CD4-positive, CD25-positive, alpha-beta regulatory T cell (primary cell): ENCODE measurements around the gene KANK2. TPM values are rescaled to one million over a fixed set of nuclear protein-coding genes. Genes with fewer than 3 reads are reported as not detected.
"Not testable (repeated sequence)": the region's sequence is repeated elsewhere in the genome, so short reads cannot be mapped to it uniquely, and the experiment has no call there.

ENCODE experiments used
- ATAC-seq, 2 donors: fragments of 150-1000 bp; cut with Tn5 transposase; one replicate each; pipeline ENCODE4 v1.10.0; 2021; ENCODE audit warnings: low read depth in 2 of 2, moderate number of reproducible peaks in 2 of 2, moderate library complexity in 1 of 2
- DNase-seq, 3 donors: peaks; one replicate each; pipeline versions ENCODE4 v3.0.0 to v3.0.0-alpha.2; 2012 to 2022; ENCODE audit warnings: mixed read lengths in 1 of 3
- H3K27ac ChIP-seq: one replicate; pipeline ENCODE4 v1.7.0; 2013; ENCODE audit warnings: mild to moderate bottlenecking, low read length; ENCODE audit not compliant: insufficient read depth, poor library complexity, severe bottlenecking
- H3K27me3 ChIP-seq: one replicate; pipeline ENCODE4 v1.7.0; 2013; ENCODE audit warnings: low read length; ENCODE audit not compliant: control insufficient read depth, insufficient read depth
- H3K36me3 ChIP-seq: one replicate; pipeline ENCODE4 v1.7.0; 2013; ENCODE audit warnings: mild to moderate bottlenecking, low read length, moderate library complexity; ENCODE audit not compliant: control insufficient read depth, insufficient read depth
- H3K4me1 ChIP-seq: 2 replicates; pipeline ENCODE4 v1.7.0; 2013; ENCODE audit warnings: mild to moderate bottlenecking, low read length; ENCODE audit not compliant: insufficient read depth, control insufficient read depth, poor library complexity, severe bottlenecking
- H3K4me3 ChIP-seq: one replicate; pipeline ENCODE4 v1.7.0; 2013; ENCODE audit warnings: low read depth, mild to moderate bottlenecking, low read length, moderate library complexity
- H3K9me3 ChIP-seq, 2 experiments: 1 replicate in 1 of 2; 2 replicates in 1 of 2; pipeline ENCODE4 v1.7.0; 2013; ENCODE audit warnings: low read length in 2 of 2, mild to moderate bottlenecking in 1 of 2, moderate library complexity in 1 of 2; ENCODE audit not compliant: control insufficient read depth in 2 of 2
- H3K27ac Mint-ChIP-seq, 3 donors: one replicate each; pipeline ENCODE4 v1.8.0; 2020 to 2022; ENCODE audit warnings: mild to moderate bottlenecking in 3 of 3, mixed read lengths in 3 of 3, moderate library complexity in 2 of 3
- H3K27me3 Mint-ChIP-seq: one replicate; pipeline ENCODE4 v1.8.0; 2022; ENCODE audit warnings: mild to moderate bottlenecking, mixed read lengths
- H3K36me3 Mint-ChIP-seq: one replicate; pipeline ENCODE4 v1.8.0; 2020; ENCODE audit warnings: mixed read lengths
- H3K4me1 Mint-ChIP-seq, 4 donors: one replicate each; pipeline ENCODE4 v1.8.0; 2020 to 2022; ENCODE audit warnings: mixed read lengths in 4 of 4, mild to moderate bottlenecking in 1 of 4
- H3K4me3 Mint-ChIP-seq, 4 donors: one replicate each; pipeline ENCODE4 v1.8.0; 2020 to 2022; ENCODE audit warnings: mild to moderate bottlenecking in 4 of 4, mixed read lengths in 4 of 4, moderate library complexity in 3 of 4
- H3K9me3 Mint-ChIP-seq, 7 donors: one replicate each; pipeline ENCODE4 v1.8.0; 2020 to 2022; ENCODE audit warnings: mixed read lengths in 7 of 7, mild to moderate bottlenecking in 3 of 7, moderate library complexity in 2 of 7
- polyA plus RNA-seq, 4 donors: library from polyadenylated mRNA; unstranded; fragments of 300-500 nt; fragmentation: Illumina TruSeq; gene quantifications; one replicate each; pipeline ENCODE4 v1.2.3, GENCODE V29; 2021
- total RNA-seq: library from RNA; stranded (reverse); gene quantifications from one replicate; pipeline ENCODE4 v1.2.3, GENCODE V29; 2022

KANK2 gene
- total and polyA plus RNA-seq, 5 donors from 2014 or later, result 0.16 to 0.74 (median 0.40) TPM; not detected in 1

DNA sequence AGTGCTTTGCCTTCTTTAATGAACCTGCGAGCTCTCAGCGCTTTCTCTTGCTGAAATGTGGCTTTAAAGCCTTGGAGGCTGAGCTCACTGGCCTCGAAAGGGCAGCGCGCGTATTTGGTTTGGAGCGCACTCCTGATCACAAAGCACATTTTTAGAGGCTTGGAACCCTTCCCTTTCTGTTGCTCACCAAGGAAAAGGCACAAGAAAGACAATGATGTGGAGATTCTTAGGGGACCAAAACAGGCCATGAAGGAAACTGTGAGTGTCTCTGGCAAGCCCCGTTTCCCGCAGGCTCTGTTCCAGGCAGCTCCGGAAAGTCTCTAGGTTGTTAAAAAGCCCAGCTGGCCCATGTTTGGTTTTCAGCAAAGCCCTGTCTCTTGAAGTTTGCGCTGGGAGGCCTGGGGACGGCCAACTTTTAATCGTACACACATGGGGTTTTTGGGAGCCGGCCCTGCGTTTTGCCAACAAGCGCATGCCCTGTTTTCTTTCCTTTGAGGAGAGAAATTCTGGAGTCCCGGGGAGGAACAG lies 32.4 kb downstream of the KANK2 start:
- Histone ChIP-seq H3K9me3 (no peaks in the 10 kb centered on the region), H3K27ac (no peak overlapping the region), H3K36me3 (no peaks in the 10 kb centered on the region), H3K27me3 (no peaks in the 10 kb centered on the region), H3K4me1 (no peaks in the 10 kb centered on the region), H3K4me3 (no peak overlapping the region)
- H3K36me3 Mint-ChIP-seq, result no peaks in the 10 kb centered on the region
- peaks cover 8% of the 10 kb centered on the region for H3K27me3 Mint-ChIP-seq
- H3K4me3 Mint-ChIP-seq, result peak overlapping the region in 1 of 4 donors; percentile 10
- H3K9me3 Mint-ChIP-seq, result peaks cover 0 to 2% (median 0%) of the 10 kb centered on the region in 7 donors
- ATAC-seq (no peak), DNase-seq (no peak)
- no peaks in the 10 kb centered on the region for H3K4me1 Mint-ChIP-seq
- H3K27ac Mint-ChIP-seq, result no peak overlapping the region

DNA sequence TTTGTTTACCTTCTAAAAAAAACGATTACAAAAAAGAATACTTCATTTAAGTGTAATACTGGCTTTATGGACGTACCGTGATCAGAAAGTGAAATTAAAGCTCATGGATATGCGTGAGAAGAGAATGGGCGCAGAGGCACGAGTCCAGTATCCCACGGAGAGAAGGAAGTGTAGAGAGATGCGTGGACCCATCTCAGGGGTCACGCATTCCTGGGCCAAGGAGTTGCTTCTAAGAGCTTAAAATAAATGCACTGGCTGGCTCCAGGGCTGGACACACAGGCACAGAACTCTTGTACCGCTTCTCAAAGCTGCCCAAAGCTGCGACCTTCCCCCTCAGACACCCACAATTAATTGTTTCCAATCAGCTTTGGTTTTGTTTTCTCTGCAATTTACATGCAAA lies 33.0 kb downstream of the KANK2 start:
- no peak for ATAC-seq
- H3K4me1 Mint-ChIP-seq, result no peaks in the 10 kb centered on the region
- no peak overlapping the region for H3K27ac ChIP-seq
- H3K36me3 ChIP-seq, result no peaks in the 10 kb centered on the region
- H3K4me1 ChIP-seq, result no peaks in the 10 kb centered on the region
- H3K4me3 Mint-ChIP-seq, result no peak overlapping the region
- H3K27ac Mint-ChIP-seq, result peak overlapping the region in 1 of 3 donors; percentile 38
- no peaks in the 10 kb centered on the region for H3K9me3 ChIP-seq
- H3K36me3 Mint-ChIP-seq, result no peaks in the 10 kb centered on the region
- peaks cover 0 to 2% (median 0%) of the 10 kb centered on the region in 7 donors for H3K9me3 Mint-ChIP-seq
- DNase-seq, result no peak
- peaks cover 6% of the 10 kb centered on the region for H3K27me3 Mint-ChIP-seq
- H3K27me3 ChIP-seq, result no peaks in the 10 kb centered on the region
- no peak overlapping the region for H3K4me3 ChIP-seq

DNA sequence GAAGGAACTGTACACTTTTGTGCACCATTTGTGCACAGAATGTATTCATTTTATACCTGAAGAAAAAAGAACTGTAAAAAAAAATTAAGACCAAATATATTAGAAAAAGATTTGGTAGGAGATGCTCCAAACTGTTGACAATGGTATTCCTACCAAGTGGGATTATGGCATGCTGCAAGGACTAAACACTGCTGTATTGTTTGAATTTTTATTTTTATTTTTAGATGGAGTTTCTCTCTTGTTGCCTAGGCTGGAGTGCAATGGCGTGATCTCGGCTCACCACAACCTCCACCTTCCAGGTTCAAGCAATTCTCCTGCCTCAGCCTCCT lies 36.9 kb downstream of the KANK2 start:
- not testable (repeated sequence) for H3K27me3 Mint-ChIP-seq, H3K36me3 Mint-ChIP-seq, H3K27me3 ChIP-seq, H3K27ac ChIP-seq, H3K27ac Mint-ChIP-seq, ATAC-seq, H3K4me3 Mint-ChIP-seq, H3K4me3 ChIP-seq, H3K9me3 Mint-ChIP-seq, DNase-seq, H3K4me1 ChIP-seq, H3K36me3 ChIP-seq, H3K9me3 ChIP-seq
- H3K4me1 Mint-ChIP-seq, result peaks cover 0 to 10% (median 4%) of the 10 kb centered on the region in 4 donors

DNA sequence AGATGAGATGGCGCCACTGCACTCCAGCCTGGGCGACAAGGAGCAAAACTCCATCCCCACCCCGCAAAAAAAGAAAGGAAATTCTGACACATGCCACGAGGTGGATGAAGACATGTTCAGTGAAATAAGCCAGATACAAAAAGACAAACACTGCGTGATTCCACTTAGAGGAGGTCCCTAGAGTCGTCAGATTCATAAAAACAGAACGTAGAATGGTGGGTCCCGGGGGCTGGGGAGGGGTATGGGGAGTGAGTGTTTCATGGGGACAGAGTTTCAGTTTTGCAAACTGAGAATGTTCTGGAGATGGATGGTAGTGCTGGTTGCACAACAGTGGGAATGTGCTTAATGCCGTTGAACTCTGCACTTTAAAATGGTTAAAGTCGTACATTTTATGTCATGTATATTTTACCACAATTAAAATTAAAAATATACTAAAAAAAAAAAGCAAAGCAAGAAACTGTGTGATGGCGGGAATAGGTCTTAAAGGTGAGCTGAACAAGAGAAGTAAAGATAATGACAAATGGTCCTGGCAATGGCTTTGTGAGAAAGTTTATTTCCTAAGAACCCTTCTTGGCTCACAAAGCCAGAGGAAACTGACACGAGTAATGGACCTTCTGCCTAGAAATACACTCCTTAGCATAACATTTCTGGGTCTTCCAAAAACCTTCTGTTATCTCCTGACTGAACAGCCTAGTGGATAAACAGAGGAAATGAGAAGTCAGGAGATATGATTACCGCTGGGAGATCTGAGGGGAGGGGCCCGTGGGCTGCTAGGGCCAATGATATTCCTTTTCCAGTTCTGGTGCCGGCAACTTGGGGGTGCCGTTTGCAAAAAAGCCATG lies 37.5 kb downstream of the KANK2 start:
- Histone ChIP-seq H3K27me3 (no peaks in the 10 kb centered on the region), H3K4me3 (no peak overlapping the region), H3K27ac (no peak overlapping the region), H3K9me3 (no peaks in the 10 kb centered on the region), H3K4me1 (peaks cover 12% of the 10 kb centered on the region), H3K36me3 (no peaks in the 10 kb centered on the region)
- Mint-ChIP-seq H3K4me1 (peaks cover 0 to 12% (median 6%) of the 10 kb centered on the region in 4 donors), H3K36me3 (no peaks in the 10 kb centered on the region), H3K9me3 (no peaks in the 10 kb centered on the region), H3K27ac (no peak overlapping the region), H3K4me3 (peak overlapping the region in 1 of 4 donors; percentile 38), H3K27me3 (peaks cover 5% of the 10 kb centered on the region)
- DNase-seq (no peak), ATAC-seq (no peak)

DNA sequence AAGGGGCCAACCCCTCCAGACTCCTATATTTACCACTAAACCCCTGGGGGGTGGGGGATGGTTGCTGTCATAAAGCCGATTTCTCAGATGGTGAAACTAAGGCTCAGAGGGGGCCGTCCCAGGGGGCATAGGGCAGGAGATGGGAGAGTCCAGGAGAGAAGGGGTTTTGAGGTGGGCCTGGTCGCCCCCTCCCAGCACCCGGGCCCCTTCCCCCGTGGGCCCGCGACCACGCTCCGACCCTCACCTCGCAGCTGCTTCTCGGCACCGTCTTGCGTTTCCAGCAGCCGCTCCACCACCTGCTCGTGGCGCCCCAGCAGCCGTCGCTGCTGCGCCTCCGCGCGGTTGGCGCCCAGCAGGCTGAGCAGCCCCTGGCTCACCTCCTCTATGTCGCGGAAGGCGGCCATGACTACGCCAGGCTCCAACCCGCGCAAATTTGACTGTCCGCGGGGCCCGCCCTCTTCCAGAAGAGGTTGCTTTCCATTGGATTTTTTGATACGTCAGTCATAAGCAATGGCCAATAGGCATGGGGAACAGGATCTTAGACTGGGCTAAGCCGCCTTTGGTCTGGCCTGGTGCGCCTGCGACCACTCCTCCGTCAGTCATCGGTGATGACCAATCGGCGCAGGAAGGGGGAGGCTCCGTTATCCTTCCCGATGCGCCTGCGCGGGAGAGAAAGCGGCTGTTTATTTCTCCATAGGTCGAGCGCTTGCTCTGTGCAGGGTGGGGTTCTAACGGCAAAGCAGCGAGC lies 41.8 kb downstream of the KANK2 start, which contains the start of gene SPC24:
TSS of gene SPC24 (minus strand) at position 410 of the 748 bp plus-strand sequence. CDS start at position 404, 6 bp downstream.
- Histone ChIP-seq H3K9me3 (no peaks in the 10 kb centered on the region), H3K27me3 (no peaks in the 10 kb centered on the region), H3K4me3 (peak within 1 kb of the TSS; percentile 88), H3K36me3 (no peaks in the 10 kb centered on the region), H3K27ac (peak within 1 kb of the TSS; percentile 66), H3K4me1 (peaks cover 16% of the 10 kb centered on the region)
- Mint-ChIP-seq H3K4me3 (peak within 1 kb of the TSS; percentile 90 to 97 (median 91)), H3K36me3 (no peaks in the 10 kb centered on the region), H3K27me3 (peaks cover 5% of the 10 kb centered on the region), H3K9me3 (no peaks in the 10 kb centered on the region), H3K4me1 (peaks cover 0 to 24% (median 12%) of the 10 kb centered on the region in 4 donors), H3K27ac (peak within 1 kb of the TSS; percentile 52 to 90 (median 86))
- DNase-seq, result peak; percentile 87 to 98 (median 92)
- peak; percentile 97 to 98 for ATAC-seq

DNA sequence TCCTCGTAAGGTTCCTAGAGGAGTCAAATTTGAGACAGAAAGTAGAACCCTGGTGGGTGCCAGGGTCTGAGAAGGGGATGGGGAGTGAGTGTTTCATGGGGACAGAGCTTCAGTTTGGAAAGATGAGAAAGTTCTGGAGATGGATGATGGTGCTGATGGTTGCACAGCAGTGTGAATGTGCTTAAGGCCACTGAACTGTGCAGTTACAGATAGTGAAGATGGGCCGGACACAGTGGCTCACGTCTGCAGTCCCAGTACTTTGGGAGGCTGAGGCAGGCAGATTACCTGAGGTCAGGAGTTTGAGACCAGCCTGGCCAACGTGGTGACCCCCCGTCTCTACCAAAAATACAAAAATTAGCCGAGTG lies 42.7 kb downstream of the KANK2 start:
- Mint-ChIP-seq H3K27ac (peak overlapping the region in 2 of 3 donors; percentile 52 to 84), H3K27me3 (peaks cover 5% of the 10 kb centered on the region)
- H3K4me3 ChIP-seq, result no peak overlapping the region

DNA sequence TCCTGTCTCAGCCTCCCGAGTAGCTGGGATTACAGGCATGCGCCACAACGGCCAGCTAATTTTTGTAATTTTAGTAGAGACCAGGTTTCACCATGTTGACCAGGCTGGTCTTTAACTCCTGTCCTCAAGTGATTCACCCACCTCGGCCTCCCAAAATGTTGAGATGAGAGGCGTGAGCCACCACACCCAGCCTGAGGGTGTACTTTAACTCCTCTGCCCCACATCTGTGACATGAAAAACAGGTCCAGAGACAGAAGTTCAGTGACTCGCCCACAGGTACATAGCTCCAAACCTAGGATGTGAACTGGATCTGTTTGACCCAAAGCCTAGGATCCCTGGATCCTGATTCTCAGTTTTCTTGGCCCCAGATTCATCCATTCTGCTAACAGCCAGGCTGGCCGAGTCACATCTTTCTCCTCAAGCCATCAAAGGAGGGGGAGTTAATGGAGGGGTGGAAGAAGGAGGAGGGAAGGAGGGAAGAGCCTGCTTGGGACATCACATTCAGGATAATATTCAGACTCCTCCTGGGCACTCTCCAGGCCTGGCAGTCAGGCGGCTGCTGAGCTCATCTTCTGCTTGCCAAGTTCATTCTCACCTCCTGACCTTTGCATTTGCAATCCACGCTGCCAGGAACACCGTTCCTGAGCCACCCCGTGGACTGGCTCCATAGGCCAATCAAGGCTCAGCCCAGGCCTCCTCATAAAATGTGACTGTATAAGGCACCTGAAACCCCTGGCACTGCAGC lies 44.9 kb downstream of the KANK2 start:
- peaks cover 16% of the 10 kb centered on the region for H3K4me1 ChIP-seq
- ATAC-seq (no peak), DNase-seq (no peak)
- H3K9me3 Mint-ChIP-seq, result no peaks in the 10 kb centered on the region
- H3K27me3 Mint-ChIP-seq, result peaks cover 5% of the 10 kb centered on the region
- H3K4me1 Mint-ChIP-seq, result peaks cover 0 to 24% (median 12%) of the 10 kb centered on the region in 4 donors
- peak overlapping the region in 1 of 3 donors; percentile 62 for H3K27ac Mint-ChIP-seq
- no peak overlapping the region for H3K4me3 ChIP-seq
- no peaks in the 10 kb centered on the region for H3K9me3 ChIP-seq
- H3K36me3 Mint-ChIP-seq, result no peaks in the 10 kb centered on the region
- peak overlapping the region in 1 of 4 donors; percentile 27 for H3K4me3 Mint-ChIP-seq
- H3K27ac ChIP-seq, result no peak overlapping the region
- H3K27me3 ChIP-seq, result no peaks in the 10 kb centered on the region
- no peaks in the 10 kb centered on the region for H3K36me3 ChIP-seq

More for the DNA sequence above, 42.7 kb downstream of the KANK2 start:
- H3K27me3 ChIP-seq, result no peaks in the 10 kb centered on the region
- ATAC-seq (no peak), DNase-seq (no peak)
- peaks cover 0 to 24% (median 12%) of the 10 kb centered on the region in 4 donors for H3K4me1 Mint-ChIP-seq
- no peaks in the 10 kb centered on the region for H3K9me3 Mint-ChIP-seq
- no peaks in the 10 kb centered on the region for H3K36me3 Mint-ChIP-seq
- H3K4me1 ChIP-seq, result peaks cover 16% of the 10 kb centered on the region
- H3K4me3 Mint-ChIP-seq, result peak overlapping the region; percentile 90 to 97 (median 91)
- no peaks in the 10 kb centered on the region for H3K9me3 ChIP-seq
- H3K27ac ChIP-seq, result no peak overlapping the region
- H3K36me3 ChIP-seq, result no peaks in the 10 kb centered on the region
